IMR-90 (cell line): ENCODE results near the gene DCC.

Source experiments
- CTCF ChIP-seq: conservative IDR thresholded peaks from 2 replicates; pipeline ENCODE4 v1.5.1; 2012; ENCODE audit warnings: mild to moderate bottlenecking, low read depth, low read length, improper control_type of control experiment
- MXI1 ChIP-seq: IDR thresholded peaks from 2 replicates; pipeline ENCODE4 v1.6.1; 2012; ENCODE audit warnings: low read depth, mild to moderate bottlenecking, low read length, moderate library complexity, borderline replicate concordance
- POLR2A ChIP-seq: IDR thresholded peaks from 2 replicates; pipeline ENCODE4 v1.6.1; 2012; ENCODE audit warnings: mild to moderate bottlenecking, low read depth, low read length
- RAD21 ChIP-seq: IDR thresholded peaks from 2 replicates; pipeline ENCODE4 v1.6.1; 2012; ENCODE audit warnings: low read length, improper control_type of control experiment
- RFX5 ChIP-seq: IDR thresholded peaks from 2 replicates; pipeline ENCODE4 v1.8.0; 2012; ENCODE audit warnings: low read depth, mild to moderate bottlenecking, low read length, moderate library complexity
- USF2 ChIP-seq: fragments of 150-350 bp; IDR thresholded peaks from 2 replicates; pipeline ENCODE4 v1.6.1; 2017; ENCODE audit warnings: mild to moderate bottlenecking, antibody characterized with exemption, low read length, low read depth

GRCh38 chr18:53070788-53071187, 730.8 kb downstream of the DCC start:
- TF ChIP-seq CTCF = no peak
- no peak for TF ChIP-seq POLR2A
- no peak for TF ChIP-seq RAD21
- TF ChIP-seq USF2 = no peak
- TF ChIP-seq RFX5 = no peak
- TF ChIP-seq MXI1 = no peak
